ENCODE measurements around the gene ZIC2.
A peak's percentile ranks its signal among the peaks of the same experiment; 100 is the strongest.

The ZIC2 gene

DNA sequence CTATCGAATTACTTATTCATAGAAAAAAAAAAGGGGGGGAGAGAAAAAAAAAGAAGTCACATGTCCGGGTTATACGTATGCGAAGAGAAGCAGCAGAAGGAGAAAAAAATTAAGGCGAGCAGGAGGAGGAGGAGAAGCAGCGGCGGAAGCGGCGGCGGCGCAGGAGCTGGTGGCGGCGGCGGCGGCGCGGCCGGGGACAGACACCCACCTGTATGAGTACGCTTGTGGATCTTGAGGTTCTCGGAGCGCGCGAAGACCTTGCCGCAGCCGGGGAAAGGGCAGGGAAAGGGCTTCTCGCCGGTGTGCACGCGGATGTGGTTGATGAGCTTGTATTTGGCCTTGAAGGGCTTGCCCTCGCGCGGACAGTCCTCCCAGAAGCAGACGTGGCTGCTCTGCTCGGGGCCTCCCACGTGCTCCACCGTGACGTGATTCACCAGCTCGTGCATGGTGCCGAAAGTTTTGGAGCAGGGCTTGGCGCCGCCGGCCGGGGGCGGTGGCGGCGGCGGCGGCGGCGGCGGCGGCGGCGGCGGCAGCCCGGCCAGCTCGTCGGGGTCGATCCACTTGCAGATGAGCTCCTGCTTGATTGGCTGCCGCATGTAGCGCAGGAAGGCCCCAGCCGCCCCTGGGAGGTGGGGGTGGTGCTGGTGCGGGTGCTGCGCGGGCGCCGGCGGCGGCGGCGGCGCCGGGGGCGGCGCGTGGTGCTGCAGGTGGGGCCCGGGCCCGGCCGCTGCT lies 11.5 kb upstream of the ZIC2 start:
- ATAC-seq, result no peak
- TF ChIP-seq, protein P1, sequence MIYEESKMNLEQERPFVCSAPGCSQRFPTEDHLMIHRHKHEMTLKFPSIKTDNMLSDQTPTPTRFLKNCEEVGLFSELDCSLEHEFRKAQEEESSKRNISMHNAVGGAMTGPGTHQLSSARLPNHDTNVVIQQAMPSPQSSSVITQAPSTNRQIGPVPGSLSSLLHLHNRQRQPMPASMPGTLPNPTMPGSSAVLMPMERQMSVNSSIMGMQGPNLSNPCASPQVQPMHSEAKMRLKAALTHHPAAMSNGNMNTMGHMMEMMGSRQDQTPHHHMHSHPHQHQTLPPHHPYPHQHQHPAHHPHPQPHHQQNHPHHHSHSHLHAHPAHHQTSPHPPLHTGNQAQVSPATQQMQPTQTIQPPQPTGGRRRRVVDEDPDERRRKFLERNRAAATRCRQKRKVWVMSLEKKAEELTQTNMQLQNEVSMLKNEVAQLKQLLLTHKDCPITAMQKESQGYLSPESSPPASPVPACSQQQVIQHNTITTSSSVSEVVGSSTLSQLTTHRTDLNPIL (CRISPR knock-in tag; IDR thresholded peaks at IDR 0.05; ENCODE audit: low read depth), result no peak
- TF ChIP-seq TCF4 (CRISPR knock-in tag; IDR thresholded peaks at IDR 0.05; ENCODE audit: borderline replicate concordance), result no peak
- no peak for TF ChIP-seq GLIS3 (CRISPR knock-in tag; IDR thresholded peaks at IDR 0.05)
- TF ChIP-seq CSDC2 (CRISPR knock-in tag; IDR thresholded peaks at IDR 0.05), result no peak
- no peak for TF ChIP-seq ESRRG (CRISPR knock-in tag; IDR thresholded peaks at IDR 0.05)
- TF ChIP-seq ZC3H10 (CRISPR knock-in tag; IDR thresholded peaks at IDR 0.05), result no peak

DNA sequence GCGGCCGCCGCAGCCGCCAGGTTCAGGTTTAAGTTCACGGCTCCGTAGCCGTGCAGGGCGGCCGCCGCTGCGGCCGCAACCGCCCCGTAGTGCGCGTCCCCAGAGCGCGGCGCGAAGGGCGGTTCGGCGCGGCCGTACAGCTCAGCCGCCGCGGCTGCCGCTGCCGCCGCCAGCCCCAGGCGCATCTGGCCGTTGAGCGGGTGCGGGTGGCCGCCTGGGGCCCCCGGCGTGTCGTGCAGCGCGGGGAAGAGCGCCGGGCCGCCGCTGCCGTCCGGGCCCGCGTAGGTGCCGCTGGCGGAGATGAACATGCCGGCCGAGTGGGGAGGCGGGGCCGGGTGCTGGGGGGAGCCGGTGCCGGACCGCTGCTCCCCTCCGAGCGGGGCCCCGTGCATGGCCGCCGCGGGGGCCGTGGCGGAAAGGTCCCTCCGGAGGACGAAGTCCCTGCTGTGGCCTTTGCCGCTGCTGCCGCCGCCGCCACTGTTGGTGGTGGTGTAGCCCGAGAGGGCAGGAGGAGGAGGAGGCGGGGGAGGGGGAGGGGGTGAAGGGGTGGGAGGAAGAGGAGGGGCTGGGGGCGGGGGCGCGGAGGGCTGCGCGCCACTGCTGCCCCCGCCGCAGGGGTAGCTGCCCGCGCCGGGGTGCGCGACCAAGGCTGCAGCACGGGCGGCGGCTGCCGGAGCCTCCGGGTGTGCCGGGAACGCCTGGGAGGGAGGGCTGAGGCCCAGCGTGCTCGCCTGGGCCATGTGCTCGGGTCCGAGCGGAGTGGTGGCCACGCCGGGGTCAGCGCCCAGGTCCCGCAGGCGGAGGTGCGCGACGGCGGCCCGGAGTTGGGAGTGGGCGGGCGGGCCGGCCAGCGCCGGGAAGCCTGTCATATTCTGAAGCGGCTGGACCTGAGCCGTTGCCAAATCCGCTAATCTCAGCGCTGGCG lies 10.7 kb upstream of the ZIC2 start:
- ATAC-seq, result 0 out of 3 replicates have a peak, but pooled peaks have one; percentile 10

DNA sequence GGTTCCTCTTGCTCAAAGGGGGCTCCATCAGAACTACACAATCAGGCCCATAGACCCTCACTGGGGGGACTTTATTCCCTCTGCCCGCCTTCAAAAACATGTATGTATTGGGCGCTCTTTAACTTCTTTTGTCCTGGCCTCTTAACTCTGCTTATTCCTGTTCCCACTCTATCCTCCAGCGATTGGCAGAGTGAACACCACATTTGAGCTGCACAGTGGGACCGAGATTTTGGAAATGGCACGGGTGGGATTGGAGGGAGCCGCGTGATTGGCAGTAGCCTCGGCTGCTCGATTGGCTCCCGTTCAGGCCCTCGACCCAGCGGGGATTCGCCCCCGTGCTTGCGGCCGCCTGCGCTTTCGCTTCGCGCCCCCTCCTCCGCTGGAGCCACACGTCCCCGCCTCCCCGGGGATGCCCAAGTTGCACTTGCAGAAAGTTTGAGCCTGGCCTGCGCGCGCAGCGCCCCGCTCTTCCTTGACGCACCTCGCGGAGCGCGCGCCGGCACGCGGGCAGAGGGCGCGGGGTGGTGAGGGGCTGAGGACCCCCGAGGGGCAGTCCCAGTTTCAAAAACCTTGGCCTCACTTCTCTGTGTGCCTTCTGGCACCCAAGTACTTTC lies 9.9 kb upstream of the ZIC2 start, which contains the start of gene ZIC5:
TSS of gene ZIC5 (minus strand) at position 192 of the 614 bp plus-strand sequence. CDS start at position 28, 164 bp downstream.
- no peak for TF ChIP-seq BACH2 (CRISPR knock-in tag; IDR thresholded peaks at IDR 0.05; ENCODE audit: borderline replicate concordance)
- TF ChIP-seq ZNF8 (CRISPR knock-in tag; IDR thresholded peaks at IDR 0.05), result no peak
- no peak for TF ChIP-seq TOX (CRISPR knock-in tag; IDR thresholded peaks at IDR 0.05; ENCODE audit: borderline replicate concordance)
- no peak for TF ChIP-seq ZC3H10 (CRISPR knock-in tag; IDR thresholded peaks at IDR 0.05)
- no peak for TF ChIP-seq TCF4 (CRISPR knock-in tag; IDR thresholded peaks at IDR 0.05; ENCODE audit: borderline replicate concordance)
- no peak for TF ChIP-seq ZNF70 (CRISPR knock-in tag; IDR thresholded peaks at IDR 0.05)
- TF ChIP-seq OSR1 (CRISPR knock-in tag; IDR thresholded peaks at IDR 0.05), result no peak
- ATAC-seq, result no peak

More for the DNA sequence above, 10.7 kb upstream of the ZIC2 start:
- no peak for TF ChIP-seq ZFP30 (CRISPR knock-in tag; IDR thresholded peaks at IDR 0.05)
- no peak for TF ChIP-seq TCF4 (CRISPR knock-in tag; IDR thresholded peaks at IDR 0.05; ENCODE audit: borderline replicate concordance)
- no peak for TF ChIP-seq PPARA (CRISPR knock-in tag; IDR thresholded peaks at IDR 0.05; ENCODE audit: borderline replicate concordance)
- no peak for TF ChIP-seq SNAI2 (CRISPR knock-in tag; IDR thresholded peaks at IDR 0.05)
- TF ChIP-seq OSR1 (CRISPR knock-in tag; IDR thresholded peaks at IDR 0.05), result no peak
- TF ChIP-seq TOX (CRISPR knock-in tag; IDR thresholded peaks at IDR 0.05; ENCODE audit: borderline replicate concordance), result no peak
- no peak for TF ChIP-seq ZC3H10 (CRISPR knock-in tag; IDR thresholded peaks at IDR 0.05)
- no peak for TF ChIP-seq ZFP3 (CRISPR knock-in tag; IDR thresholded peaks at IDR 0.05)
- TF ChIP-seq, protein P1 (CRISPR knock-in tag; IDR thresholded peaks at IDR 0.05; ENCODE audit: low read depth), result no peak
- no peak for TF ChIP-seq ARNTL (CRISPR knock-in tag; IDR thresholded peaks at IDR 0.05; ENCODE audit: borderline replicate concordance, low read depth)
- TF ChIP-seq ISL1 (CRISPR knock-in tag; IDR thresholded peaks at IDR 0.05), result no peak
- no peak for TF ChIP-seq ZNF565 (CRISPR knock-in tag; conservative IDR thresholded peaks at IDR 0.05; ENCODE audit: low read depth)

DNA sequence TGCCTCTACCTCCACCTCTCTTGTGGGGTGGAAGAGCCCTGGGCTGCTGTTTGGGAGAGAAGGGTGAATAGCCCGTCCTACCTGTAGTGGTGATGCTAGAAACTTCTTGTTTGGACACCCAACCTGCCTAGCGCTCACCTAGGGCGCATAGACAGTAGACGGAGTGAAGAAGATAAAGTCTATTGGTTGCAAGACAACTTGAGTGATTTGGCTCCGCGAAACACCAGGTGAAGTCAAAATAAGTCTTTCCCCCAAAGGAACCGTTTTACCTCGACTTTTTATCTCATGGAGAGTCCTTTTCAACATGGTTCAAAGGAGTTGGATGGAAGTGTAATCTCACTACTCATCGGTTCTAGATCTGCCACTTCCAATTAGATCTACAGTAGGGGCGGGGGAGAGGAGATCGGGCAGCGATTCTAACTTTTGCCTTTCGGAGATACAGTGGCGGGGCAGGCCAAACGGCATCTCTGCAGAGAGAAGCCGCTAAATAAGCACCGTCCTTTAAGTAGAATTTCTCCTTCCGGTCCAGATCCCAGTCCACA lies 9.3 kb upstream of the ZIC2 start:
- ATAC-seq, result no peak

More for the DNA sequence above, 9.3 kb upstream of the ZIC2 start:
- TF ChIP-seq, protein P2, sequence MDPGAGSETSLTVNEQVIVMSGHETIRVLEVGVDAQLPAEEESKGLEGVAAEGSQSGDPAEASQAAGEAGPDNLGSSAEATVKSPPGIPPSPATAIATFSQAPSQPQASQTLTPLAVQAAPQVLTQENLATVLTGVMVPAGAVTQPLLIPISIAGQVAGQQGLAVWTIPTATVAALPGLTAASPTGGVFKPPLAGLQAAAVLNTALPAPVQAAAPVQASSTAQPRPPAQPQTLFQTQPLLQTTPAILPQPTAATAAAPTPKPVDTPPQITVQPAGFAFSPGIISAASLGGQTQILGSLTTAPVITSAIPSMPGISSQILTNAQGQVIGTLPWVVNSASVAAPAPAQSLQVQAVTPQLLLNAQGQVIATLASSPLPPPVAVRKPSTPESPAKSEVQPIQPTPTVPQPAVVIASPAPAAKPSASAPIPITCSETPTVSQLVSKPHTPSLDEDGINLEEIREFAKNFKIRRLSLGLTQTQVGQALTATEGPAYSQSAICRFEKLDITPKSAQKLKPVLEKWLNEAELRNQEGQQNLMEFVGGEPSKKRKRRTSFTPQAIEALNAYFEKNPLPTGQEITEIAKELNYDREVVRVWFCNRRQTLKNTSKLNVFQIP (CRISPR knock-in tag; IDR thresholded peaks at IDR 0.05; ENCODE audit: borderline replicate concordance, low read depth), result no peak
- TF ChIP-seq ZNF8 (CRISPR knock-in tag; IDR thresholded peaks at IDR 0.05) (no peak), ESRRG (CRISPR knock-in tag; IDR thresholded peaks at IDR 0.05) (no peak), ARNTL (CRISPR knock-in tag; IDR thresholded peaks at IDR 0.05; ENCODE audit: borderline replicate concordance, low read depth) (no peak), GLIS3 (CRISPR knock-in tag; IDR thresholded peaks at IDR 0.05) (no peak), ZNF70 (CRISPR knock-in tag; IDR thresholded peaks at IDR 0.05) (no peak), ZC3H10 (CRISPR knock-in tag; IDR thresholded peaks at IDR 0.05) (no peak), ISL1 (CRISPR knock-in tag; IDR thresholded peaks at IDR 0.05) (no peak), TOX (CRISPR knock-in tag; IDR thresholded peaks at IDR 0.05; ENCODE audit: borderline replicate concordance) (no peak), RARB (CRISPR knock-in tag; IDR thresholded peaks at IDR 0.05) (no peak), BACH2 (CRISPR knock-in tag; IDR thresholded peaks at IDR 0.05; ENCODE audit: borderline replicate concordance) (no peak)

Measured in SK-N-SH treated with all-trans-retinoic acid at 6 μM for 48 hours (cell line).